HG03039 (cell line): ENCODE results near the gene IP6K3.

Source experiments
- ATAC-seq: cut with Tn5 transposase; IDR thresholded peaks from one replicate; pipeline ENCODE4 v1.9.1; 2021; ENCODE audit warnings: mild to moderate bottlenecking, moderate library complexity; ENCODE audit not compliant: unreplicated experiment

The IP6K3 gene

GRCh38 chr6:33708516-33709204 lies 38.0 kb downstream of the IP6K3 start:
- no peak for ATAC-seq

DNA sequence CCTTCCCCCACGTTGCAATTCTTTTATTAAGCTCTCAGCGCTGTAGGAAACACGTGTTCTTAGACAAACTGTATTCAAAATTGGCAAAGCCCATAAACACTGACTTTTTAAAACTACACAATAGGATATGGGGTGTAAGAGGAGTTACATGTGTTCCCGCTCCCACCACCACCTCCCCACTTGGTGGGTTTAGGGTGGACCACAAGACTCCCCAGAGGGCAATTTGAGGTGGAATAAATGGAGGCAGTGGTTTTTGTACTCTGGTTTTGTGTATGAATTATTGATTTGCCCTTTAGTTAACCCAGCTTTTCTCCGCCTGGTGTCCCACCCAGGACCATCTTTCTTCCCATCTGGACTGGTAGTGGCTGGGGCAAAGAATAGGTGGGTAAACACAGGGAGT lies 38.9 kb downstream of the IP6K3 start:
- ATAC-seq, result no peak

- no peak for ATAC-seq
Measured at GRCh38 chr6:33705955-33706725, 40.6 kb downstream of the IP6K3 start.

DNA sequence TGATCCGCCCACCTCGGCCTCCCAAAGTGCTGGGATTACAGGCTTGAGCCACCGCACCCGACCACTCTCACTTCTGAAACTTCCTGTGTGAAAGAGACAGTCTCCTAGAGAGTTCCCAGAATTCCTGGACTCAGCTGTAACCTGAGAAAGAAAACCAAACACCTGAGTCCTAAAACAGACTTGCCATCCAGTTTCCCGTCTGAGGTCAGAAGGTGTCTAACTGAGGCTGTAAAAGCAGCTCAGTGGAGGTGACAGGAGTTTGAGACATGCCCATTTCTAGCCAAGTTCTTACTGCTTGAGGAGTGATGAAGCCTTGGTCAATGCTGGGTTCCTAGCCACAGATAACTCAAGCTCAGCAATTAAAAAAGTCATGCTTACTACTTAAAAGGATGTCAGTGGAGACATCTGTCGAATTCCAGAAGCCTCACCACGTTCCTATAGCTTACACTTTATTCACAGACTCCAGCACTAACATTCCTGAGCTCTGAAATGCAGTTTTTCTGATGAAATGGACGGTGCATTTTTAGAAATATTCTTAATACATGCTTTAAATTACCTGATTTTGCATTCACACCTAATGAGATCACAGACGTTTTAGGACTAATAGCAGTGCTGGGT lies 41.3 kb downstream of the IP6K3 start:
- ATAC-seq, result no peak

DNA sequence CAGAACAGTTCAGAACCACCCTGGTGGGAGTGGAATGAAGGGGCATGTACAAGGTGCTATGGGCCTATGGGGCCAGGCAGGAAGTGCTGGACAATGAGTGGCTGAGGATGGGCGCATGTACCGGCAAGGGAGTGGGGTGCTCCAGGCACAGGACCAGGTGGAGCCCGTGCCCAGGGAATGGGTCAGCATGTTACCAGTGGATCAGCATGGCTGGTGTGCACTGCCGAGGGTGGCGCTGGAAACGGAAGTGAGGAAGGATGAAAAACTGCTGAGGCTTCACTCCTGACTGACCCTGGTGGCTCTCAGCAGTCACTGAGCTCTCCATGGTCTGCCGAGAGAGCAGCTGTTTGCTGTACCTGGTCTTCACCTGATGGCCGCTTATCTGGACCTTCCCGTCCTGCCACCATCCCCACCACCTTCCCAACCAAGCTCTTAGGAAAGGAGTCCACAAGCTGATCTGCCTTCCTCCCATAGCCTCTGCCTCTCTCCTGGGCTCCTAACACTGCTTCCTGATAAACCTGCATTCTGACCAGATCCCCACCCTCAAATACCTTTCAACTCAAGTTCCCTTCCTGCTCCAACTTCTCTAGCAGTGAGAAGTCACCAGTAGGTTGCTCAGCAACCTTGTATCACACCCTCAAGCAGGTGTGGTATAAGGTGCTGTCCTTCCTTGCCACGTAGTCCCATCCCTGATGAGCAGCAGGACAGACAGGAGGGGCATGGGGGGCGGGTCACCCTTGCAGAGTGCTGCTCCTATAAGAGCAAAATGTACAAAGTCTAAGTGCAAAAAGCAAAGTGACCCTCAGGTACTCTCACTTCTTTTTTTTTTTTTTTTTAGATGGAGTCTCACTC lies 42.3 kb downstream of the IP6K3 start:
- no peak for ATAC-seq

GRCh38 chr6:33702345-33702977 lies 44.2 kb downstream of the IP6K3 start:
- no peak for ATAC-seq

- peak; percentile 61 for ATAC-seq
Measured at GRCh38 chr6:33700391-33701050, 46.2 kb downstream of the IP6K3 start.

GRCh38 chr6:33699739-33700138 lies 47.0 kb downstream of the IP6K3 start:
- ATAC-seq, result no peak

DNA sequence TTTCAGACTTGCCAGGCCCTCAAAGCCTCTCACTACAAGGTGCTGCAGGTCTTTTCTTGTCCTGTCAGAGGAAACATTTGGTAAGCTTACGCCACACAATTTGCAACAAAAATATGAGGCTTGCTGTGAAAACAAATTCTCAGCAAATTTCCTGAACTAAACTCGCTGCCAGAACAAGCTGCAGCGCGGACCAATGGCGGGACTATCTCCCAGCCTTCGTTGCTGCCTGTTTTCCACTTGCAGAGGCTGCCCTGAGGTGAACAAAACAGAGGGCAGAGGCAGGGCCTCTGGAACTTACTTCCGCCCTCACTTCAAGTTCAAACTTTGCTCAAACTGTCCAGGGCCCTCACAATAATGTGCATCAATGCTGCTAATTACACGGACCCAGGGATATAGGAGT lies 47.6 kb downstream of the IP6K3 start:
- ATAC-seq, result no peak

DNA sequence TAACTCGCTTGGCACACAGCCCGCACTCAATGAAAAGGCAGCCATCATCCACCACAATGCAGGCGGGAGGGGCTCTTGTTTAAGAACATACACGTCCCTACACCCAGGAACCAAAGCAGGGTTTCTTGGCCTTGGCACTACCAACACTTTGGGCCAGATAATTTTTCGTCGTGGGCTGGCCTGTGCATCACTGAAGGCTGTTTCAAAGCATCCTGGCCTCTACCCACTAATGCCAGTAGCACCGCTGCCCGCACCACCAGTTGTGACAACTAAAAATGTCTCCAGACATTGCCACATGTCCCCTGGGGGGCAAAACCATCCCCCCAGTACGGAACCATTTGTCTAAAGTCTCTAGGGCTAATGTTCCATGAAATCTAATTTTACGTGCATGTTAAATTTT lies 48.2 kb downstream of the IP6K3 start:
- ATAC-seq, result no peak

GRCh38 chr6:33697845-33698244 lies 48.9 kb downstream of the IP6K3 start:
- ATAC-seq, result no peak

GRCh38 chr6:33696548-33697518 lies 49.9 kb downstream of the IP6K3 start:
- no peak for ATAC-seq

- no peak for ATAC-seq
Measured at GRCh38 chr6:33696076-33696475, 50.6 kb downstream of the IP6K3 start.

- ATAC-seq, result no peak
Measured at GRCh38 chr6:33695451-33695887, 51.2 kb downstream of the IP6K3 start.

DNA sequence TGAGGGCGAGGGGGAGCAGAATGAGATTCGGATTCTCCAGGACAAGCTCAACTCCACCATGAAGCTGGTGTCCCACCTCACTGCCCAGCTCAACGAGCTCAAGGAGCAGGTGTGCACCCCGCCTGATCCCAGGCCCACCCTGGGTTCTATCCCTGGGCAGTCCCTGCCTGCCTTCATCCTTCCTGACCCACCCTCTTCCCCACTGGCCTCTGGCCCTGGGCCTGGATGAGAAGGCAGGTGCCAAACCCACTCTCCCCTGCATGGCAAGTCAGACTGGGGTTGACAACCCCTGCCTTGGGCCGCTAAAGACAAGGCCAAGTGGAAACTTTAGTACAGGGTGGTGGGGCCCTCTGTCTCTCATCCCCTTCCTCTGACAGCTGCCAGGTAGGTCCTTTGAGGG lies 51.7 kb downstream of the IP6K3 start:
- no peak for ATAC-seq

DNA sequence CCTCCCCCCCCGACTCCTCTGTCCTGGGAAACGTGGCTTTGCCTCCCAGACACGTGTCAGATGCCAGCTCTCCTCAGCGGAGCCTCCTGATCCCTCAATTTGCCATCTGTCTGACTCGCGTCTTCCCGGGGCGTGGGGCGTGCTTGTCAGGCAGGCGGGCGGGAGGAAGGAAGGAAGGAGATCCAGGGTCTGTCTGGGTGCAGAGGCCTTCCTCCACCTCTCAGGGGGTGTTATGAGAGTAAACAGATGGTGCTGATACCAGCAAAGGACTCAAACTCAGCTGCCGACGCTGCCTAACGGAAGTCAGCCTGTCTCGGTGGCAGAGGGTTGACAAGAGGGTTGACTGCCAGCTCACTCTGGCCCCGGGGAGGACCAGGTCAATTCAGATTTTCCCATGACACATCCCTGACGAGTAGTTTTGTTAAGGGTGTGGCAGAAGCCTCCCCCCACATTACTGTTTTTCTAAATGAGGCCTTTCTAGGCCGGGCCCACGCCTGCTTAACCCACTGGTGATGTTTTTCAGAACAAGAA lies 52.2 kb downstream of the IP6K3 start:
- no peak for ATAC-seq

DNA sequence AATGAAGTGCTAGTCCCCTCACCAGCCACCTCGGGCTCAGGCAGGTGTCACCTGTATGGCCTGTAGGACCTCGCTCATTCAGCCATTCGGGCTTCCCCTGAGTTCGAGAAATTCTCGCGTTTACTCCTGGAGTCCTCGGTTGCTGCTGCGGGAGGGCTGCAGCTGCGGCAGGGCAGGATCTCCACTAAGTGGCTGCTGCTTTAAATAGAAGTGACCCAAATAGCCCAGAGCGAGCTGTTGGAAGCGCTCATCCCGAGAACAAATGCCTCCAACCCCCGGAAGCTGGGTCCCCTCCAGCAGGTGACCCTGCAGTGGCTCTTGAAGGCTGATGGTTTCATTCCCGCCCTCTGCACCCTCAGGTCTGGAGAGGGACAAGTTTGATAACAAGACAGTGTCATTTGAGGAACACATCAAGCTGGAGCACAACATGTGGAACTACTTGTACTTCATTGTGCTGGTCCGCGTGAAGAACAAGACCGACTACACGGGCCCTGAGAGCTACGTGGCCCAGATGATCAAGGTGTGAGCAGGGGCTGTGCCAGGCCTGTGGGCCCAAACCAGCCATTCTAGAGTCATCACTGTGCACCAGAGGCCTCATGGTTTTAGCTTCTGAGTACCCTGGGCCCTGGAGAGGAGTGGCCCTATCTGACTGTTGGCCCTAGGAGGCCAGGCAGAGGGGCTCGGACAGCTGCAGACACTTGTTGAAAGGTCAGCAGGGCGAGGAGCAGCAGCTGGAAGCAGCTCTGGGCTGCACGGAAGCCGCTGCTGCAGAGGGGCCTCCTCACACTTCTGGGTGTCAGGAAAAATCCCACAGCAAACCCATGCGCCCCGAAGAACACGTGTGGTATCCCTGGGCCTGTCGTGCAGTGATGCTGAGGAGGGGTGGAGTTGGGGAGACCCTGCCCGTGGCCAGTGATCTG lies 53.3 kb downstream of the IP6K3 start:
- ATAC-seq, result no peak

DNA sequence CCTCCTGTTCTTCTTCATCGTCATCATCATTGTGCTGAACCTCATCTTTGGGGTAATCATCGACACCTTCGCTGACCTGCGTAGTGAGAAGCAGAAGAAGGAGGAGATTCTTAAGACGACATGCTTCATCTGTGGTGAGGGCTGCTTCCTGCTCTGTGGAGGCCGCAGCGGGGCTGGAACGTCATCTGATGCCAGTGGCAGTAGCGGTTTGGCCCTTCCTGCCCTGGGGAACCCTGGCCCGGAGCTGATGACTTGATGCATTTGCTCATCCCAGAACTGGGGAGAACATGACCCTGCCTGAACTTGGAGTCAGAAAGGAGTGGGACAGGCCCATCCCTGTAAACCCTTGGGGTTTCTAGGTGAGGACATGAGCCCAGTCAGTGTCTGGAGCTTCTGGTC lies 53.9 kb downstream of the IP6K3 start:
- ATAC-seq, result no peak
